NCI-H2196 (cell line): Measurements from ENCODE around the gene ADI1.

Experiments
- DNase-seq: peaks from one replicate; lab custom pipeline; 2025; ENCODE audit not compliant: unreplicated experiment; lab: John Stamatoyannopoulos, UW

The ADI1 gene

DNA sequence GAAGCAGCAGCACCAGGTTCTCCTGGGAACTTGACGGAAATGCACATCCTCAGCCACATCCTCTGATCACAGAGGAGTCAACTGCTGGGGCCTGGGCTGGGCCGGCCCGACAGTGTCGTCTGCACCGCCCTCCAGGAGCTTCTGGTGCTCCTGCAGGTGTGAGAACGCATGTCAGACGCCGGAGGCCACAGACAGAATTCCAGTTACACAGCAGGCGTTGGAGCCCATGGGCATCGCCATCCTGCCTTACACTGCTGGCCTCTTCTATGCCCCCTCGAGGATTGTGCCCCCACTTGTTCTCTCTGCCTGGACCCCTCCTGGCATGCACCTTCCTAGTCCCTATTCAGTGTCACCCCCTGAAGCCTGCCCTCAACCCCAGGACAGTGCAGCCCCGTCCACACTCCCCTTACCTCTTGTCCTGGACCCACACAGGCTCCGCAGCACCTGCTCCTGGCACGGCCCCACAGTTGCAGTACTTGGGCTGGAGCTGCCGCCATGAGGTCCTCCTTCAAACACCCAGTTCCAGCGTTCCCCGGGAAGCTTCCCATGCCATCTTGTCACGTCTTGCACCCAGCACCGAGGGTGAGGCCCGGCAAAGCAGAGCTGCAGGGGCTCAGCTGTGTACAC is 37.5 kb downstream of the ADI1 start:
- DNase-seq, result no peak

DNA sequence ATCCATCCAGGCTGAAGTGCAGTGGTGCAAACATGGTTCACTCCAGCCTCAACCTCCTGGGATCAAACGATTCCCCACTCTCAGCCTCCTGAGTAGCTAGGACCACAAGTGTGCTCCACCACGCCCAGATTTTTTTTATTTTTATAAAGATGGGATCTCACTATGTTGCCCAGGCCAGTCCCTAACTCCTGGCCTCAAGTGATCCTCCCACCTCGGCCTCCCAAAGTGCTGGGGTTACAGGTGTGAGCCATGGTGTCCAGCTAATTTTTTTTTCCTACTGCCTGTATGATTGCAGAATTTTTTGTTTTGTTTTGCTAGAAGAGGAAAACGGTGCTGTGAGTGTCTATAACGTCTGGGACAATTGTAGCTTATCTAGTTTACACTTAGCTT is 38.3 kb downstream of the ADI1 start:
- DNase-seq, result no peak

DNA sequence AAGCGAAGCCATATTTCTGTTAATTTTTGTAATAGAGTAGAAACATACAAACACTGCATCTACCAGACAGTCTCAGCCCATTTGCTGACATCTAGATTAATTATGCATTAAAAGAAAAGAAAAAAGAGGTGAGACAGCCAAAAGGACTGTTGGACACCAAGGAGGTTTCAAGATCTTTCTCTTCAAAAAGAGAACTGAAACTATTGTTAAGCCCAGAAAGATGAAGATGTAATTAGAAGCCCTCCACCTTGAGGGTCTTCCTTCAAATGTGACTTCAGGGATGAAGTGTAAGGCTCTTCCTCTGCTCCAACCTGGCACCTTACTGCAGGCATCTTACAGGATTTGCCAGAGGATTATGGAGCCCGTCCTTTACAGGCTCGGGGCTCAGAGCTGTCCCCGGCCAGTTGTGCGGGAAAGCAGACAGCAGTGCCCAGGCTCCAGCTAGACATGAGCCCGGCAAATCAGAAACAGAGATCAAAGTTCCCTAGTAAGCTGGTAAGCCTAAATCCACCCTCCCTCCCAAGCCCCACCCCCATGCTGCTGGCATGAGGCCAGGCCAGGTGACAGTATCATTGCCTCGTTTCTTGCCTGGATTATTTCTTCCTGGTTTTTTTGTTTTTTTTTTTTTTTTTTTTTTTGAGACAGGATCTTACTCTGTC is 38.9 kb downstream of the ADI1 start:
- peak; percentile 73 for DNase-seq

DNA sequence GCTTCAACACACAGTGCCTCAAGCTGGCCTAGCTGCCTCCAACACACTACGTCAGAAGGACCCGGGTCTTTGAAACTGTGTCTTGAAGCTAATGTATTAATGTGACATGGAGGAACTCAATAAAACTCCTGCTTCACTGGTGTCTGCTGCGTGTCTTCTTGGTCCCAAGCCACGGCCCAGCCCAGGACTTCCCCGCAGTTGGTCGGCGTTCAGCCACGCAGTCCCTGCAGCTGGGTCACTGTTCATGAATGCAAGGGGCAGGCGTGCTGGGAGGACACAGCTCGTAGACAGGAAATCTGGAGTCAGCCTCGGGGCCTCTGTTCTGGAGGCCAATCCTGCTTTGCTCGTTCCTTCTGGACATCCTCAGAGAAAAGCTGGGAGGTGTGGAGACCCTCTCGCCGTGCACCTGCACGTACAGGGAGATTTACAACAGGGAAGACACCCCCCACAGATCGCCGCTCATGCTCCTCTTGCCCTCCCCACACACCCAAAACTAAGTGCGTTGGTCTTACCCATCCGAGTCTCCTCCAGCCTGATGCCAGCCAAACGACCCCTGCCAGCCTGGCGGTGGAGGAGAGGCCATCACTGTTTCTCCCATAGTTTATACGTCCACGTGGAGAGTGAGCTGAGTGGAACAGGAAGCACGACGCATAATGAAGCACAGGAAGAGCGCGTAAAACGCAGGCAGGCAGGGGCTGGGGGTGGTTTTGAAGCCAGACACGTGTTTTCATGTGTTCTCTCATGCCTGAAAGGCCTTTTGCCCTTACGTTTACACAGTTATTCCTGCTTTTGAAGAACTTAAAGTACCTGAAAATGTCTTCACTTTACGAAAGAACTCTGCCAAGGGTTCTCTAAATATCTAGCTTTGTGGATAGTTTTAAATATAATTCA is 39.7 kb downstream of the ADI1 start:
- no peak for DNase-seq

DNA sequence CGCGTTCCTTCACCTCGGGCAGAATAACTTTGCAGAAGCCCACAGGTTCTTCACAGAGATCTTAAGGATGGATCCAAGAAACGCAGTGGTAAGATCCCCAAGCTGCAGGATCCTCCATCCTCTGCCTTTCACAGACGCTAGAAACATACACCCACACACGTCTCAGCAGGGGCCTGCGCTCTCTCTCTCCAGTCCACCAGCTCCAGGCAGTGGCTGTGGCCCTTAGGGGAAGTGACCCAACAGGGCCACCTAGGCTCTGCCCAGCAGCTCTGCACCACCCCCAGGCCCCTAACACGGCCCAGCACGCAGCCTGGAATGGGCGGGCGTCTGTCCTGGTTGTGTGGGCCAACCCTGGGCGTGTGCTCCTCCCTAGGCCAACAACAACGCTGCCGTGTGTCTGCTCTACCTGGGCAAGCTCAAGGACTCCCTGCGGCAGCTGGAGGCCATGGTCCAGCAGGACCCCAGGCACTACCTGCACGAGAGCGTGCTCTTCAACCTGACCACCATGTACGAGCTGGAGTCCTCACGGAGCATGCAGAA is 40.4 kb downstream of the ADI1 start:
- DNase-seq, result no peak

DNA sequence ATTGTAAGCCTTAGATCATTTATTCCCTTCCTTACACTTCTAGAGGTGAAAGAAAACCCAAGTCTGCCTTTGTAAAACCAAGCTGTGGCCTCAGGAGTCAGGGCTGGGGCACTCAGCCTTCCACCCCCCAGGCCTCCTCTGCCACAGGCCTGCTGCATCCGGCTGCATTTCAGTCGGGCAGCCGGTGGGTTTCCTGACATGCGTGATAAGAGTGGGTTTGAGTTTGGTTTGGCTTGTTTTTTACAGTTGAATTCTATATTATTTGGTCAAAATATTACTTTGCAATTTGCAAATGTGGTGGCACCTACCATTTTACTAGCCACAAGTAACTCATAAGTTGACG is 42.4 kb downstream of the ADI1 start:
- no peak for DNase-seq

DNA sequence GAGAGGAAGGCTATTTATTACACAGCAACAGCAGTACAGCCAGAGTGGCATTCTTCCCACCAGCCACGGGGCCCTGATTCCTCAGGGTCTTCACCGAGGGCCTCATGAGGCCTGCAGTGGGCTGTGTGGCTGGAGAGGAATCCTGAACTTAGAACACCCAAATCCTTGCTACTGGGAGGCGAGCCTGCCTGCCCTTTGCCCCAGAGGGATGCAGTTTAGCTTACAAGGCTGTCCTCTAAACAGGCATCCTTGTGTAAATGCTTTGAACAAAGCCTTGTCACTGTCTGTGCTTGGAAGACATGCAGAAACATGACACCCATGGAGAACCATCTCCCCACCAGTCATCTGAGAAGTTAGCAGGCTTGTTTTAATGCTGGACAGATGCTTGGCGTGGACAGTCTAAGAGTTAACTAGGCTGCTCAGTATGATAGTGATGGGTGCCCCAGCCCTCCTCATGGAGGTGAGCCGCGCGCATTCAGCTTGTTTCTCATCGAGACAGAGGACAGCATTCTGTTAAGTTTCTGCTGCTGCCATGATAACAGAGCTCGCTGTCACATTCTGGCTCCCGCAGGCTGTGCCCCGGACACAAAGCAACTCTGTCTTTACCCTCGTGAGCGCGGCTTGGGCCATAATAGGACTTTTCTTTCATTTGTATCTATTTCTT is 42.9 kb downstream of the ADI1 start:
- DNase-seq, result no peak

DNA sequence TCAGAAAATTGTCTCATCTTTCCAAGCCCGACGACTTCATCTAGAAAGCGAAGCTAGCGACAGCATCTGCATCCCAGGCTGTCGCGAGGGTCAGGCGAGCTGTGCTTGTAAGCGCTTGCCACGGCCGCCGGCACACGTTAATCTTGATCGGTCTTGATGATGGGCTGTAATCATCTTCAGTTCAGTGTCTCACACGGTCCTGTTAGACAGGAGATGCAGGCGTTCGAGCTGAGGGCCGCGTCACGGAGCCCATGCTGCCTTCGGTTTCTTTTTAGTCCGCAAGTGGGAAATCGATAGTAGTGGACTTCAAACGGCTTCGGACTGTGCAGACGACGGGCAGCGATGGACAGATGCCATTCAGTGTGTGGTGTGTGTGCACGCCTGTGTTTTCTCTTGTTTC is 43.6 kb downstream of the ADI1 start:
- DNase-seq, result no peak

DNA sequence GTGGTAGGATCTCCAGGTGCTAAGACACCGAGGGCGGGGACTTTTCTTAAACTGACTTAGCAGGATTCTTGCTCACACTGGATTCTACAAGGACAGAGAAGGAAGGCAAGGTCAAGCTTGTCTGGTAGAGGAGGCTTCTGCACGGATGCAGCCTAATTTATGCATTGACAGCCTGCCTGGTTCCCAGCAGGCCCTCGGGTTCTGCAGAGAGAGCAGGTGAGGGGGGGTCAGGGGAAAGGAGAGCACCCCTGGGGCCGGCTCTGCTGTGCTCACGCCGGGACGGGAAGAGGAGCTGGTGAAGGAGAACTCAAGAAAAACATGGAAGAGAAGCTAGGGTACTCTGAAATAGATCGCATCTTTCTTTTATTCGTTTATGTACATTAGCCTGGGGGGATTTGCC is 46.4 kb downstream of the ADI1 start:
- no peak for DNase-seq

DNA sequence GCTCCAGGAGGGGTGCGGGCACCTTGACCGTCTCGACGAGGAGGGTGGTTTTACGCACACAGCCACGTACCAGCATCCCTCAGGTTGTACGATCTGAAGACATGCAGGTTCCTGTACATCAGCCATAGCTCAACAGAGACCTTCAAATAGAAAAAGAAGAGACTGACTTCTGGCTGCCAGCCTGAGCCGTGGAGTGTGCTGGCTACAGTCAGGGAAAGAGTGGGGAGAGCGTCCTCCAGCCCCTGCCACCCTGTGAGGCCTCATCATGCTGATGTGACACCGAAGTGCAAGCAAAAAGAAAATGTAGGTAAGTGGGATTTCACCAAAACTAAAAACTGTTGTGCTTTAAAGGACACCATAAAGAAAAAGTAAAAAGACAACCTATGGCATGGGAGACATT is 47.0 kb downstream of the ADI1 start:
- no peak for DNase-seq

DNA sequence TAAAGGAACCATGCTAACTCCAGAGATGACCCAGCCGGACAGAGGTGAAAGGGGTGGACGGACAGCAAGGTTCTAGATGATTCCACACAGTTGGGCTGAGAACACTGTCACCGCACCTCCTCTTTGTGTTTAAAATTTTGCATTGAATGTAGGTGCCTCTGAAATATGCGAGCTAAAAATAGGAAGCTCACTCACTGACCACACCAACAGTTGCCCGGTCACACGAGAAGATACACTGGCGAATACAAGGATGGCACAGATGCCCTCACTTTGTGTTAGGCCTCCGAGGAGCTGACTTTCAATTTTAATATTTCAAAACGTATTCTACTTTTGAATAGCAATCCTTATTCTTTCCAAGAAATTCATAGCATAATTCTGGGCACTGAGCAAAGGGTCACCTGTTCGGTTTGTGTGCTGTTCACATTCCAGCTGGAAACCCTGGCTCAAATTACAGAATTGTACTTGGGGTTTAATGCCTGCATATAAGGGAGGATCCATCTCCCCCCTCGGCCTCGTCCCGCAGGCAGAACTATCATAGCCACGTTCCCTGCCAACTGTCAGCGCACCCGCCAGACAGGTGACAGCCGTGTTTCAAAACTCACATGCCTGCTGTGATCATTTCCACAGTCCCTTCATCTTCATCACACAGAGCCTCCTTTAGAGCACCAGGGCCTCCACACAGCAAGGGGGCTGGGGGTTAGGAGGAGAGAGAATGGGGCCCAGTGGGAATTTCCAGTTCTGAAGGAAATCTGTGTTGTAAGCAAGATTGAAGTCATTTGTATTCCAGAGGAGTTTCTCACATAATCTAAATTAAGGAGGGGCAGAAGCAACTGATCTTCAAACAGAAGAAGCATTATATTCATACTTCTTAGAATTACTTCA is 48.2 kb downstream of the ADI1 start:
- DNase-seq, result no peak

DNA sequence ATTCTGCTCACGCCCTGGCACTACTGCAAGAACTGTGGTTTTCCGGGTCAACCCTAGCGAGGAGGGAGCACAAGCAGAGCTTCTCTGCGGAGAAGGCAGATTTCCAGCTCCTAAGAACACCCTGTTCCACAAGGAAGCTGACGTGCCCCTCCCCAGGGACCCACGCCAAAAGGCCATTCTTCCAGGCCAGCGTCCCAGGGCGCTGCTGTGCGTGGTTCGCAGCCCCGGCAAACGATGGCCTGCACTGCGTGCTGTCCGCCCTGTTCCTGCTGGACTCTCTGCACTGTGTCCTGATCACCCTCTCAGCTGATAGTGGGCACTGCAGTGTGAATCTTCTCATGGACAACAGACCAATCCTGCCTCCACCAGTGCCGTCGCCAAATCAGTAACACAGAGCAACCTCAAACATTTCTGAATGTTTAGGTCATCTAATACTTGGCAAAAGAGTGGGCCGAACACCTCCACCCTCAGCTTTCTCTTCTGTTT is 49.1 kb downstream of the ADI1 start:
- DNase-seq, result no peak

DNA sequence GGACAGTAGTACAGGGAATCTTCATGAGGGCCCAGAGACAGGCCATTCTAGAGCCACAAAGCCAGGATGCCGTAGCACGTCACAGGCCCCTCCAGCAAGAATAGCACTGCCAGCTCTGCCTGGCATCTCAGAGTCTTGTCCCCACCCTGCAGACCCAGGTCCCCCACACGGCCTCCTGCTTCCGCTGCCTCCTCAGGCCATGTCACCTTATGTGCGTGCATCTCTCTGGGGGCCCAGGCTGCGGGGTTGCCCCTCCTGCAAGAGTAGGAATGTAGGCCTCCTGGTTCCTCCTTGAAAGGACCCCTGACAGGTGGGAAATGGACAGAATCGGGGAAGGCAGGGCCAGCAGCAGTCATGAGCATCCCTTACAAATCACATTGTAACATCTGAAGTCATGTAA is 49.8 kb downstream of the ADI1 start:
- no peak for DNase-seq

DNA sequence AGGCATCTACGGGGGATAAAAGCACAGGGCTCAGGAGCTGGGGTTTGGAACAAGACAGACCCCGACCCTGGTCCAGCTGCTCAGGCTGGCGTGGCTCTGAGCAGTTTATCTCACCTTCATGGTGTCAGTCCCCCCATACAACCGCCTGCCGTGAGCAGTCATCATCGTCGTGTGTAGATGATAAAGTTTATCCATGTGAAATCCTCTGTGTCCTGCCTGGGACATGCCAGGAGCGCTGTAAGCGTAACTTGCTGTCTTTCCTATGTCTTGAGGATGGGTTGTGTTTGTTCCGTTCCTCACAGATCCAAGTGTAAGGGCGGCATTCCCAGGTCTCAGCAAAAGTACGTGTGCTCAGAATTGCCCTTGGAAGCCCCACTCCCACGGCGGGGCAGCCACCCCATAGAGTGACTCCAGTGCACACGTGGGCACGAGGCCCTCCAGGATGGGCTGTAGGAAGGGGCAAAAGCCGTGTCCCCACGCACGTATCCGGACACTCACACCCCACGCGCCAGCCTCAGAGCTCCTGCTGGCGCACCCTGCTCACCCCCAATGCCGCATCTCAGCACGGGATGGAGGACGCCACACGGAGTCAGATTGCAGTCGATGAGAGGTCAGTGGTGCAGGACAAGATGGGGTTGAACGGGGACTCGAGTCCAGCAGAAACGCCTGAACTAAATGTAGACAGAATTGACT is 50.9 kb downstream of the ADI1 start:
- DNase-seq, result no peak

DNA sequence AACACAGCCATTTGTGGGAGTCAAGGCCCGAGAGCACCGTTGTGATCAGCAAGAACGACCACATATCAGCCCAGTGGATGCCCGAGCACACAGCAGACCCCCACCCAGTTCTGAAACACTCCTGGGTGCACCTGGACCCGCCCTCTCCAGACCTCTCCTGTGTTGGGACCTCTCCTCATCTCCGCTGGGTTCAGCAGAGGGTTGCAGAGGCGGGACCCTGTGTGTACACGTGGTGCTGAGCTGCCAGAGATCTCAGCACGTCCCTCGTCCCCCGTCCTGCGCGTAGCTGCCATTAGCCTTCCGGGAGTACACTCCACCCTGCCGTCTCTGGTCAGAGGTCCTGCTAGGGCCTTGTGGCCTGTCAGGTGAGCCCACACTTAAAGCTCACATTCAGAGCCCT is 51.7 kb downstream of the ADI1 start:
- no peak for DNase-seq

DNA sequence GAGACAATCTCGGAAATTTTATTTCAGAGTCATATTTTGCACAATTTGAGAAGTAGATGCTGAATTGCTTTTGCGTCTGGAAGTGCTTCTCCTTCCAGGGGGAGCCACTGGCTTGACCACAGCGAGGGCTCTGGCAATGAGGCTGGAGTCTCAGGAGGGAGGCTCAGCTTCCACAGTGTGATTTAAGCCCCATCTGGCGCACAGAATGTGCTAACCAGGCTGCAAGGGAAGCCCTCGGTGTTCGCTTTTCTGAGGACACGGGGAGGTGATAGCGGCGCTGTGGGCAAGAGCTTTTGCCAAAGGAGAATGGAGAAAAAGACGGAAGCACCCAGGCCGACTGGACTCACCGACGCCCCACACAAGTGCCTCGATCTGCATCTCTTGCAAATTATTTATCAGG is 52.4 kb downstream of the ADI1 start:
- no peak for DNase-seq

DNA sequence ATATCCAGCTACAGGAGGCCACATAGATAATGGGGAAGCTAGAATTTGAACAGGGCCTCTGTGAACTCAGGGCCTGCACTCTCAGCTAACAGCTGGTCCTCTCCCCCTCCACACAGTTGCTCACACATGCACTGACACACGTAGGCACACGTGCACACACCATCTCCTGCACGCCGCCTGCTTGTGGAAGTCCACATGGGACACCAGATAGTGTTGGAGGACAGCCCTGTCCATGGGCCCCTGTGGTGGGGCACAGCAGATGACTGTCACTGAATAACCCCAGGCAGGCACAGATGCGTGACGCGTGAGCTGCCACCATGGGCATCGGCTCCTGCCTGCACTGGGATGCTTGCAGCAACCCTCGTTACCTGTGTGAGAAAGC is 52.9 kb downstream of the ADI1 start:
- DNase-seq, result no peak

DNA sequence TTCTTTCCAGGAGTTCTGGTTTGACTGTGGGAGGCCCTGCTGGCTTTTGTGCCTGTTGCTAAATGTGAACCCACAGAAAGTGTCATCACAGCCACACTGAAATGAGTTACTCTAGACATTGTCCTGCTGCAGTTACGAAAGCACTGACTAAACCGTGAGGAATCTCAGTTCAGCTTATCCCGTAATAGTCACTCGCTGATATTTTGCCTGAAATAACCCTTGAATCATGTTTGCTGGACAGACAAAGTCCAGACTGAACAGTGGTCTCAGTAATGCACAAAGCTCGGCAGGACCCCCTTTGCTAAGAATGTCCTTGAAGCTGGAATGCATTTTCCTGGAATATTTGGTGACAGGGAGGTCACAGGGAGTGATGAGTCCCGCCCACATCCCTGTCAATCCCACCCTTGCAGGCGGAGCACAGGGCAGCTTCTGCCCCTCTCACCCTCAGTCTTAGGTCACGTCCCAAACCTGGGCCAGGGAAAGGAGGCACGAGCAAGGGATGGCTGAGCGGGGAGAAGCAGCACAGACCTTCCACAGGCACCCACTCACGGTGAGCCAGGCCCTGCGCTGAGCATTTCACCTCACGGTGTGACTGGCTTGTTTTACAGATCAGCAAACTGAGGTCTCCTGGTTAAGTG is 53.4 kb downstream of the ADI1 start:
- DNase-seq, result no peak

DNA sequence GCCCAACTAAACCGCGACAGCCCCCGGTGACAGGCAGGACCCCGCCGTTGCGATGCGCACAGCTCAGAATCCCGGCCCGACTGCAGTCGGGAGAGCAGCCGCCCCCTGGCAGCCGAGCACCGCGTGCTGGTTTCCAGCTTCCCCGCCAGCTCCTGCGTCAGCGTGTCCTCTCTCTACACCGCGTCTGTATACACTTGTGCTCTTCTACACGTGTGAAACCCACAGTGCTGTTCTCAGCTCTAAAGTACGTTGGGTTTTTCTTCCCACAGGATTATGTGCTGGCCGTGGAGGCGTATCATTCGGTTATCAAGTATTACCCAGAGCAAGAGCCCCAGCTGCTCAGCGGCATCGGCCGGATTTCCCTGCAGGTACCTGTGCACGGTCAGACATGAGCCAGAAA is 54.0 kb downstream of the ADI1 start:
- DNase-seq, result no peak
